Neuronal stem cell (in vitro differentiated cells): ENCODE measurements around the gene CFAP73.

ENCODE experiments used
- DNase-seq: peaks from one replicate; pipeline ENCODE4 v3.0.0-alpha.2; 2013; ENCODE audit warnings: low spot score
- H2AFZ ChIP-seq: one replicate; pipeline ENCODE4 v1.6.1; 2013; ENCODE audit warnings: mild to moderate bottlenecking, low read length, inconsistent platforms
- H2AK5ac ChIP-seq: 2 replicates; pipeline ENCODE4 v1.6.1; 2013; ENCODE audit warnings: low read depth, mild to moderate bottlenecking, inconsistent platforms, low read length, moderate library complexity, mixed read lengths
- H2BK120ac ChIP-seq: 2 replicates; pipeline ENCODE4 v1.6.1; 2013; ENCODE audit warnings: low read depth, mild to moderate bottlenecking, inconsistent platforms, low read length, moderate library complexity, mixed read lengths
- H2BK12ac ChIP-seq: one replicate; pipeline ENCODE4 v1.6.1; 2013; ENCODE audit warnings: low read length, inconsistent platforms
- H2BK15ac ChIP-seq: 2 replicates; pipeline ENCODE4 v1.6.1; 2013; ENCODE audit warnings: mild to moderate bottlenecking, low read length, inconsistent platforms, mixed read lengths
- H2BK5ac ChIP-seq: one replicate; pipeline ENCODE4 v1.6.1; 2013; ENCODE audit warnings: inconsistent platforms, mild to moderate bottlenecking, low read length, moderate library complexity
- H3K14ac ChIP-seq: one replicate; pipeline ENCODE4 v1.6.1; 2013; ENCODE audit warnings: low read length, inconsistent platforms
- H3K18ac ChIP-seq: 2 replicates; pipeline ENCODE4 v1.6.1; 2013; ENCODE audit warnings: low read length, inconsistent platforms
- H3K23ac ChIP-seq: 2 replicates; pipeline ENCODE4 v1.6.1; 2013; ENCODE audit warnings: low read depth, mild to moderate bottlenecking, mixed read lengths, low read length, inconsistent platforms; ENCODE audit not compliant: poor library complexity
- H3K27ac ChIP-seq: replicated peaks from 3 replicates; pipeline ENCODE4 v1.5.1; 2013; ENCODE audit warnings: low read length, inconsistent platforms
- H3K27me3 ChIP-seq, 3 experiments: 2 replicates each; pipeline ENCODE4 v1.6.1; 2013; ENCODE audit warnings: low read length in 3 of 3, mild to moderate bottlenecking in 2 of 3, inconsistent platforms in 1 of 3, low read depth in 1 of 3, mixed read lengths in 1 of 3, moderate library complexity in 1 of 3; ENCODE audit not compliant: control insufficient read depth in 3 of 3, insufficient read depth in 3 of 3
- H3K36me3 ChIP-seq, 2 donors: replicated peaks in 1 of 2; 2 replicates each; pipeline ENCODE4 v1.6.1; 2013; ENCODE audit warnings: low read length in 2 of 2; ENCODE audit not compliant: control insufficient read depth in 2 of 2, insufficient read depth in 2 of 2
- H3K4ac ChIP-seq: 2 replicates; pipeline ENCODE4 v1.6.1; 2013; ENCODE audit warnings: inconsistent platforms, mild to moderate bottlenecking, low read length, moderate library complexity
- H3K4me1 ChIP-seq, 2 donors: 1 replicate in 1 of 2; 2 replicates in 1 of 2; pipeline ENCODE4 v1.6.1; 2013; ENCODE audit warnings: low read length in 2 of 2, low read depth in 1 of 2; ENCODE audit not compliant: control insufficient read depth in 2 of 2, insufficient read depth in 1 of 2
- H3K4me2 ChIP-seq: one replicate; pipeline ENCODE4 v1.6.1; 2013; ENCODE audit warnings: mild to moderate bottlenecking, low read length, inconsistent platforms; ENCODE audit not compliant: insufficient read depth, poor library complexity, severe bottlenecking
- H3K4me3 ChIP-seq, 2 donors: 2 replicates each; pipeline ENCODE4 v1.5.1; 2013; ENCODE audit warnings: low read length in 2 of 2, mild to moderate bottlenecking in 2 of 2, inconsistent platforms in 1 of 2, moderate library complexity in 1 of 2
- H3K79me1 ChIP-seq: one replicate; pipeline ENCODE4 v1.6.1; 2013; ENCODE audit warnings: low read depth, mild to moderate bottlenecking, inconsistent platforms, low read length, moderate library complexity
- H3K9ac ChIP-seq: one replicate; pipeline ENCODE4 v1.6.1; 2013; ENCODE audit warnings: mild to moderate bottlenecking, low read depth, low read length, inconsistent platforms; ENCODE audit not compliant: poor library complexity
- H3K9me3 ChIP-seq, 2 donors: replicated peaks in 1 of 2; 2 replicates each; pipeline versions ENCODE3 to v1.6.1; 2013; ENCODE audit warnings: low read length in 2 of 2, mild to moderate bottlenecking in 2 of 2, inconsistent platforms in 1 of 2, low read depth in 1 of 2, mixed read lengths in 1 of 2, moderate library complexity in 1 of 2; ENCODE audit not compliant: control insufficient read depth in 2 of 2, insufficient read depth in 1 of 2
- H4K8ac ChIP-seq: one replicate; pipeline ENCODE4 v1.6.1; 2013; ENCODE audit warnings: low read depth, mild to moderate bottlenecking, inconsistent platforms, low read length, moderate library complexity
- H4K91ac ChIP-seq: one replicate; pipeline ENCODE4 v1.6.1; 2013; ENCODE audit warnings: low read length, low read depth, mild to moderate bottlenecking, inconsistent platforms; ENCODE audit not compliant: poor library complexity
- WGBS, 2 donors: extraction: QIAGEN DNeasy Blood & Tissue Kit; methylation state at CpG; one replicate each; pipeline ENCODE4 v1.1.7; 2013; ENCODE audit warnings: missing lambda C conversion rate in 2 of 2, mixed read lengths in 1 of 2; ENCODE audit not compliant: insufficient read length in 2 of 2, insufficient replicate concordance in 1 of 2; ENCODE audit errors: extremely low coverage in 2 of 2; 5-methylcytosine and 5-hydroxymethylcytosine counted together

Gene CFAP73

DNA sequence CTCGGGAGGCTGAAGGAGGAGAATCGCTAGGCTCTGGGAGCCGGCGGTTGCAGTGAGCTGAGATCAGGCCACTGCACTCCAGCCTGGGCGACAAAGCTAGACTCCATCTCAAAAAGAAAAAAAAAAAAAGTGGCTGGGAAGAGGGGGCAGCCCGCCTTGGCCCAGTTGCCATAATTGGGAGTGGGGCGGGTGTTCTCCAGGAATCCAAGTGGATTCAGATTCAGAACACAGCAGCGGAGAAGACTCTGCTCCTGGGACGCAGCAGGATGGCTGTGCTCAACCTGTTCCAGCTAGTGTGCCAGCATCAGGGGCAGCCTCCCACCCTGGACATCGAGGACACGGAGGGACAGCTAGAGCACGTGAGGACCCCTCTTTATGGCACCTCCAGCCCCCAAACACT lies 5.5 kb downstream of the CFAP73 start:
- H3K9ac ChIP-seq: peak overlapping the region; percentile 68
- peaks cover 12 to 14% of the 10 kb centered on the region in 2 donors for H3K4me1 ChIP-seq
- H3K4ac ChIP-seq: no peak overlapping the region
- H4K91ac ChIP-seq: no peak overlapping the region
- H3K9me3 ChIP-seq: no peaks in the 10 kb centered on the region
- H3K4me2 ChIP-seq: no peak overlapping the region
- H2AFZ ChIP-seq: no peak overlapping the region
- H2BK120ac ChIP-seq: no peak overlapping the region
- H3K27me3 ChIP-seq: peaks cover 5 to 52% (median 27%) of the 10 kb centered on the region in 3 experiments
- H3K4me3 ChIP-seq: no peak overlapping the region
- peak overlapping the region; percentile 72 for H3K18ac ChIP-seq
- no peak overlapping the region for H4K8ac ChIP-seq
- no CpG with 5 or more reads among the region's 12 CpGs for WGBS, 2 donors
- no peak overlapping the region for H2BK5ac ChIP-seq
- peak overlapping the region; percentile 69 for H2BK12ac ChIP-seq
- H2AK5ac ChIP-seq: peak overlapping the region; percentile 69
- H3K36me3 ChIP-seq: peaks cover 19 to 30% of the 10 kb centered on the region in 2 donors
- no peak overlapping the region for H2BK15ac ChIP-seq
- no peak for DNase-seq
- peaks cover 7% of the 10 kb centered on the region for H3K79me1 ChIP-seq
- H3K27ac ChIP-seq: no peak overlapping the region
- no peak overlapping the region for H3K23ac ChIP-seq
- no peak overlapping the region for H3K14ac ChIP-seq

DNA sequence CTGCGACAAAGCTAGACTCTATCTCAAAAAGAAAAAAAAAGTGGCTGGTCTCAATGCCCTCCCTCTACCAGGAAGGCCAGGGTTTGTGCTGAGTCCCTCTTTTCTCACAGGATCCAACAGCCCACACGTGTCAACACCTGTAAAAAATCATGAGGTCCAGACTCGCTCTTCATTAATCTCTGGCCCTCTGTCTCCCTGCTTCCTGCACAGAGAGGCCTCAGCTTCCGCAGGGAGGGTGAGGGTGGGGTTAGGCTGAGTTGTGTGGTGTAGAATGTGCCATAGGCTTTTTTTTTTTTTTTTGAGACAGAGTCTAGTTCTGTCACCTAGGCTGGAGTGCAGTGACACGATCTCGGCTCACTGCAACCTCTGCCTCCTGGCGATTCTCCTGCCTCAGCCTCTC lies 6.1 kb downstream of the CFAP73 start:
- no peak overlapping the region for H3K23ac ChIP-seq
- no peak overlapping the region for H2BK15ac ChIP-seq
- no CpG with 5 or more reads among the region's 7 CpGs for WGBS, 2 donors
- peaks cover 24 to 36% of the 10 kb centered on the region in 2 donors for H3K36me3 ChIP-seq
- H3K4ac ChIP-seq: no peak overlapping the region
- no peak overlapping the region for H2AFZ ChIP-seq
- H3K18ac ChIP-seq: no peak overlapping the region
- no peak overlapping the region for H3K4me3 ChIP-seq
- no peak overlapping the region for H3K27ac ChIP-seq
- no peak overlapping the region for H4K8ac ChIP-seq
- H3K4me1 ChIP-seq: peaks cover 8% of the 10 kb centered on the region in 2 donors
- H2AK5ac ChIP-seq: no peak overlapping the region
- H3K14ac ChIP-seq: no peak overlapping the region
- H2BK12ac ChIP-seq: no peak overlapping the region
- no peaks in the 10 kb centered on the region for H3K9me3 ChIP-seq
- no peak overlapping the region for H2BK5ac ChIP-seq
- peaks cover 9% of the 10 kb centered on the region for H3K79me1 ChIP-seq
- H3K27me3 ChIP-seq: peaks cover 5 to 48% (median 27%) of the 10 kb centered on the region in 3 experiments
- H4K91ac ChIP-seq: no peak overlapping the region
- DNase-seq: no peak
- H3K4me2 ChIP-seq: no peak overlapping the region
- H3K9ac ChIP-seq: no peak overlapping the region
- H2BK120ac ChIP-seq: no peak overlapping the region

DNA sequence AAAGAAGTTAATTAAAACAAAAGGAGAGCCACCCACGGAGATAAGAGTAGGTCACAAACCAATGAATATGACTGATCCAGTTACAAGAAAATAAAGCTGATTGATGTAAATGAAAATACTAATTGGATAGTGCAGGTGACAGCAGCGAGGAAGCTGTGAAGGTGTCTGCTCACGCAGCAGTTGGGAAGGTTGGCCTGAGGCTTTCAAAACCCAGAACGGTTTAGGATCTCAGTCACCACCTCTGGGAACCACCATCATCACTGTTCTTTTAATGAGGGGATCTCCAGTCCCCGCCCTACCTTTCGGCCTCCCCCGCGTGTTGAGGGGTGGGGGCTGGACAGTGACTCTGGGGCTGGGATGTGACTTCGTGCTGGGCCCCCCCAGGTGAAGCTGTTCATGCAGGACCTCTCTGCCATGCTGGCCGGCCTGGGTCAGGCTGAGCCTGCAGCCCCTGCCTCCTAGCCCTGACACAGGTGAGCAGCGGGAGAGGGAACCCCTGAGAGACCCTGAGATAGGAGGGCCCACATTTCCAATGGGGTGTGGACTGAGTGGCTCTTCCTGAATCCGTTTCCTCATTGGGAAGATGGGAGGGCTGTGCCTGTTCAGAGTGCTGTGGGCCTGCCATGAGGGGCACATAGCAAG lies 7.8 kb downstream of the CFAP73 start:
- H3K18ac ChIP-seq: no peak overlapping the region
- no peak overlapping the region for H3K9ac ChIP-seq
- no peak overlapping the region for H2BK5ac ChIP-seq
- H3K4me3 ChIP-seq: no peak overlapping the region
- peaks cover 25 to 49% of the 10 kb centered on the region in 2 donors for H3K36me3 ChIP-seq
- H4K8ac ChIP-seq: no peak overlapping the region
- H3K27me3 ChIP-seq: peaks cover 5 to 37% (median 22%) of the 10 kb centered on the region in 3 experiments
- H3K4me2 ChIP-seq: no peak overlapping the region
- H2BK120ac ChIP-seq: no peak overlapping the region
- no peak overlapping the region for H2AFZ ChIP-seq
- no peak for DNase-seq
- H3K79me1 ChIP-seq: peaks cover 9% of the 10 kb centered on the region
- H3K4ac ChIP-seq: no peak overlapping the region
- no peaks in the 10 kb centered on the region for H3K9me3 ChIP-seq
- H3K27ac ChIP-seq: no peak overlapping the region
- no peak overlapping the region for H2AK5ac ChIP-seq
- H2BK15ac ChIP-seq: no peak overlapping the region
- H3K4me1 ChIP-seq: peaks cover 10 to 18% of the 10 kb centered on the region in 2 donors
- H4K91ac ChIP-seq: no peak overlapping the region
- no CpG with 5 or more reads among the region's 12 CpGs for WGBS, 2 donors
- no peak overlapping the region for H3K14ac ChIP-seq
- H3K23ac ChIP-seq: no peak overlapping the region
- no peak overlapping the region for H2BK12ac ChIP-seq

DNA sequence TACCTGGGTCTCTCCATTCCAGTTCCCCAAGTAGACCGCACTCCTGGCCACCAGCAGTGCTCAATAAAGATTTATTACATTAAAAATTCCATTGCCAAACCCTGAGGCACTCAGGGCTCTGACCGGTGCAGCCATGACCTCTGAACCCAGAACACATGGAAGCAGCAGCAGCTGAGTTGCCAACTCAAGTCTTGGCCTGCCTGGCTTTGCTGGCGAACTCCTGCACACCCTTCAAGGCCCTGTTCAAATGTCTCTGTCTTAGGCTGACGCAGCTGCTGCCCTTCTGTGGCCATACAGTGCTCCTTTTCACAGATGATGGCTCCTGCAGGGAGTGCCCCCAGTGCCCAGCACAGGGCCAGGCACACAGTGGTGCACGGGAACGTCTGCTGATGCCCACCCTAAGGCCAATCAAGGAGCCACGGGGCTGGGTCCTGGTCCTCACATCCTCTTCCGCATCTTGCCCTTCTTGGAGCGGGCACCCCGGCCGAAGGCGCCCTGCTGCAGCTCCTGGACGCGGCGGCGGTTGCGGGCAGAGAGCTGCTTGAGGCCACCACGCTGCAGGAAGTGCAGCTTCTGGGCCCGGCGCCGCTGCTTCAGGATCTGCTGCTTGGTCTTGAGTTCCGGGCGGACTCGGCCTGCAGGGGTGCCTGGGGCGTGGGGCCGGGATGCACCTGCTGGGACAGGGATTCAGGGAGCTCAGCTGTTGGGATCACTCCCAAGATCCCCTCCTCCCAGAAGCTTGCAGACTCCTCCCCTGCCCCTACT lies 9.1 kb downstream of the CFAP73 start:
- Histone ChIP-seq H3K4me1 (peaks cover 9 to 22% of the 10 kb centered on the region in 2 donors), H3K27ac (no peak overlapping the region), H2BK15ac (no peak overlapping the region), H2AFZ (no peak overlapping the region), H3K14ac (peak overlapping the region; percentile 87), H4K8ac (no peak overlapping the region), H4K91ac (no peak overlapping the region), H3K23ac (no peak overlapping the region), H3K4ac (no peak overlapping the region), H3K9me3 (no peaks in the 10 kb centered on the region), H2AK5ac (no peak overlapping the region), H3K27me3 (peaks cover 5 to 25% (median 15%) of the 10 kb centered on the region in 3 experiments), H2BK12ac (no peak overlapping the region), H2BK5ac (no peak overlapping the region), H2BK120ac (no peak overlapping the region), H3K9ac (no peak overlapping the region), H3K4me2 (no peak overlapping the region), H3K36me3 (peaks cover 28 to 62% of the 10 kb centered on the region in 2 donors), H3K79me1 (peaks cover 9% of the 10 kb centered on the region), H3K18ac (no peak overlapping the region), H3K4me3 (no peak overlapping the region)
- no CpG with 5 or more reads among the region's 26 CpGs for WGBS, 2 donors
- DNase-seq: no peak
